GM18519 (cell line): ENCODE measurements around the gene LYPLAL1.
A peak's percentile ranks its signal among the peaks of the same experiment; 100 is the strongest.

Experiments used
- ATAC-seq: cut with Tn5 transposase; IDR thresholded peaks from one replicate; pipeline ENCODE4 v1.9.1; 2021; ENCODE audit warnings: mild to moderate bottlenecking, moderate library complexity; ENCODE audit not compliant: unreplicated experiment, low FRiP score

LYPLAL1 gene

GRCh38 chr1:219173758-219174459 is at the start of gene LYPLAL1:
Gene LYPLAL1 (plus strand): TSS chr1:219173878. CDS start chr1:219173891, 13 bp downstream.
- peak; percentile 43 for ATAC-seq

GRCh38 chr1:219124163-219124562 is 49.5 kb upstream of the LYPLAL1 start:
- no peak for ATAC-seq

- no peak for ATAC-seq
Observed at GRCh38 chr1:219125342-219125741, 48.3 kb upstream of the LYPLAL1 start.

GRCh38 chr1:219126377-219126776 is 47.3 kb upstream of the LYPLAL1 start:
- no peak for ATAC-seq

GRCh38 chr1:219128957-219129356 is 44.7 kb upstream of the LYPLAL1 start:
- ATAC-seq, result no peak

GRCh38 chr1:219130366-219130935 is 43.2 kb upstream of the LYPLAL1 start:
- no peak for ATAC-seq

- no peak for ATAC-seq
Observed at GRCh38 chr1:219132939-219133338, 40.7 kb upstream of the LYPLAL1 start.

GRCh38 chr1:219138747-219139146 is 34.9 kb upstream of the LYPLAL1 start:
- ATAC-seq, result no peak

- ATAC-seq, result no peak
Observed at GRCh38 chr1:219140303-219140877, 33.3 kb upstream of the LYPLAL1 start.

- ATAC-seq, result no peak
Observed at GRCh38 chr1:219143735-219144134, 29.9 kb upstream of the LYPLAL1 start.

- ATAC-seq, result no peak
Observed at GRCh38 chr1:219144658-219145315, 28.9 kb upstream of the LYPLAL1 start.

GRCh38 chr1:219147571-219148019 is 26.1 kb upstream of the LYPLAL1 start:
- no peak for ATAC-seq

- no peak for ATAC-seq
Observed at GRCh38 chr1:219149009-219149577, 24.6 kb upstream of the LYPLAL1 start.

- no peak for ATAC-seq
Observed at GRCh38 chr1:219149953-219150352, 23.7 kb upstream of the LYPLAL1 start.

GRCh38 chr1:219150913-219151312 is 22.8 kb upstream of the LYPLAL1 start:
- no peak for ATAC-seq

- ATAC-seq, result no peak
Observed at GRCh38 chr1:219151467-219151866, 22.2 kb upstream of the LYPLAL1 start.

- ATAC-seq, result no peak
Observed at GRCh38 chr1:219152751-219153150, 20.9 kb upstream of the LYPLAL1 start.

GRCh38 chr1:219153723-219154122 is 20.0 kb upstream of the LYPLAL1 start:
- ATAC-seq, result no peak

- no peak for ATAC-seq
Observed at GRCh38 chr1:219155135-219155534, 18.5 kb upstream of the LYPLAL1 start.

GRCh38 chr1:219159946-219160645 is 13.6 kb upstream of the LYPLAL1 start:
- peak; percentile 90 for ATAC-seq
